ENCODE measurements around the gene TNFAIP3.
"Not testable (repeated sequence)": the region's sequence is repeated elsewhere in the genome, so short reads cannot be mapped to it uniquely, and the experiment has no call there.

Gene TNFAIP3

DNA sequence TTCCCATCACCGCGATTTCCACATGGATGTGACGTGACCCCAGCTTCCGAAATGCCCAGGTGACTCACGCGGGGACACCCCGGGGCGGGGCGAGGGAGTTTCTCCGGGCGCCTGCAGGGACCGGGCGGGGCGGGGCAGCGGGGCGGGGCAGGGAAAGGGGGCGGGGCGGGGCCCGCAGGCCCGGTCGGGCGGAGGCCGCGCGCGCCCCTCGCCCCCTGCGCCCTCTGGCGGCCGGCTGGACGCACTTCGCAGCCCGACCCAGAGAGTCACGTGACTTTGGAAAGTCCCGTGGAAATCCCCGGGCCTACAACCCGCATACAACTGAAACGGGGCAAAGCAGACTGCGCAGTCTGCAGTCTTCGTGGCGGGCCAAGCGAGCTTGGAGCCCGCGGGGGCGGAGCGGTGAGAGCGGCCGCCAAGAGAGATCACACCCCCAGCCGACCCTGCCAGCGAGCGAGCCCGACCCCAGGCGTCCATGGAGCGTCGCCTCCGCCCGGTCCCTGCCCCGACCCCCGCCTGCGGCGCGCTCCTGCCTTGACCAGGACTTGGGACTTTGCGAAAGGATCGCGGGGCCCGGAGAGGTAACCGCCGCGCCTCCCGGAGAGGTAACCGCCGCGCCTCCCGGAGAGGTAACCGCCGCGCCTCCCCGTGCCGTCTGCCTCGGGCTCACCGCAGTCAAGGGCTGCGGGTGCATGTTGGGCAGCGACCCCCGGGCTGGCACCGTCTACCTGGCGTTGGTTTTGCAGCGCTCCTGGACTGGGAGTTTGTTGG lies at the start of gene TNFAIP3:
TSS of gene TNFAIP3 (plus strand) at position 346 of the 771 bp plus-strand sequence. CDS start 3,969 bp downstream, outside the sequence.
- DNase-seq = peak; percentile 98

DNA sequence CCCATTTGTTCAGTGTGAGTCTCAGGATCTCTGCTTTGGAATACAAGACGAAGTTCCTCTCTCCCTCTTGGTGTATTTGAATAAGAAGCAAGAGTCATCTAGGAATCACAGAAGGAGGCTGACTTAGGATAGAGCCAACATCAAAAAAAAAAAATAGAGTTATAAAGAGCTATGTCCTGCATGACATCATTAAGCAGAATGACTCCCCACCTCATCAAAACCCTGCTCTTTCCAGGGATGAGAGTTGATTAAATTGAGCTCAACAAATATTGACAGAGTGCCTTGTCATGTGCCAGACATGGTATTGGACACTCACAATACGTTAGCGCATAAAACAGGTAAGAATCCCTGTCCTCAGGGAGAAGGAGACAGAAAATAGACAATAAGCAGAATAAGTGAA lies 48.6 kb upstream of the TNFAIP3 start:
- DNase-seq = no peak

DNA sequence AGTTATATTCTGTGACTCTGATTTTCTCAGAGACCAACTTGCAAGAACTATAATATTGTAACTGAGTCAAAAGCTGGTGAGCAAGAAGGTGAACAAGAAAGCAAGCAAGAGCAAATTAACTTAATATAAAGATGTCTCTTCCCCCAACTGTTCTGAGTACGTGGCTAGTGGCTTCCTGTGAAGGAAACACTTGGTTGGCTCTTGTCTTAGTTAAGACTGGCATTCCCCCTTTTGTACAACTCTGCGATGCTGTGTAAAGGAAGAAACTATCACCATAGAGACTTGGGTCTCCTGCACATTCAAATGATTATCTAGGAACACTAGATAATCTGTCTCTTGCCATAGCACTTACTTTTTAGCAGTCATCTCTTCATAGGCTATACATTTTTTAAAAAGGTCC lies 47.3 kb upstream of the TNFAIP3 start:
- DNase-seq = peak; percentile 76

DNA sequence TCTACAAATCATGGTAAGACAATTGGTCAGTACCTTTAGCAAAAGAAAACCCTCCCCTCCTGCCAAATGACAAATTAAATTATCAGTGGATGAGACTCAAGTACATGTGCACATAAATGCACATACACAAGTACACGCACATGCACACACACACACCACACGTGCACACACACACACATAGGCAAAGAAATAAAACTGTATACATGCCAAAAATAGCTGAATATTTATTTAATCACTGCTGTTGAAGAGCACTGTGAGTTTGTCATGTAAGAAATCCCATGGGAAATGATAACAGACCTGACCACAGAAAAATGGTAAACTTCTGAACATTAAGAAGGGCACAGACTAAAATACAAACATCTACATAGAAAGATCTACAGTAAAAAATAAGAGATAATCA lies 46.6 kb upstream of the TNFAIP3 start:
- no peak for DNase-seq

DNA sequence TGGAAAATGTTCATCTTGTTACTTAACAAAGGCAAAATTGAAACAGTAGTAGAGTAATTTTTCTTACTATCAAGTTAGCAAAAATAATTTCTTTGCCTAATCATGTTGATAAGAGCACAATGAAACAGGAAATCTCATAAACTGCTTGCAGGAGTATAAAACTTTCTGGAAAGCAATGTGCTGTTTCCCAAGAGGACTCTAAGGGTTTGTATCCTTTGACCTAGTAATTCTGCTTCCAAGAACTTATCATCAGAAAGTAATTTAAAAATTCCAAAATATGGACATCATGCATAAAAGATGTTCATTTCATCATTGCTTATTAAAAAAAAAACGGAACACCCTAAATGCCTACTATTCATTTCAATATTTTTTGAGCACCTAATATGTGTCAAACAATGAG lies 46.1 kb upstream of the TNFAIP3 start:
- no peak for DNase-seq

DNA sequence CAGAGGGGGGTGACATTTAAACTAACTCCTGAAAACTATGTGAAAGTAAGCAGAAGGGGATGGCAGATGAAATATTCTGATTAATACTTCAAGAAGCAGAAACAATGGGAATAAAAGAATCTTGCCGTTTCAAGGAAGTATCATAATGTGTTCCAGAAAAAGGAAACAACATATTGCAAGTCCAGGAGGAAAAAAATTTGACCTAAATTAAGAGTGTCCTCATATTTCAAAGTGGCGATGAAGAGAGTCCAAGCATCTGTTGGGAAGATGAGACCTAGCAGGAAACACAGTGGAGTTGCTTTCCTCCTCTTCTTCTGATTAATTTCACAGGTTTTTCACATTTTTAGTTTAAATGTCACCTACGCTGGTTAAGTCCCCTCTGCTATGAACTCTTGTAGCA lies 45.6 kb upstream of the TNFAIP3 start:
- DNase-seq = no peak

DNA sequence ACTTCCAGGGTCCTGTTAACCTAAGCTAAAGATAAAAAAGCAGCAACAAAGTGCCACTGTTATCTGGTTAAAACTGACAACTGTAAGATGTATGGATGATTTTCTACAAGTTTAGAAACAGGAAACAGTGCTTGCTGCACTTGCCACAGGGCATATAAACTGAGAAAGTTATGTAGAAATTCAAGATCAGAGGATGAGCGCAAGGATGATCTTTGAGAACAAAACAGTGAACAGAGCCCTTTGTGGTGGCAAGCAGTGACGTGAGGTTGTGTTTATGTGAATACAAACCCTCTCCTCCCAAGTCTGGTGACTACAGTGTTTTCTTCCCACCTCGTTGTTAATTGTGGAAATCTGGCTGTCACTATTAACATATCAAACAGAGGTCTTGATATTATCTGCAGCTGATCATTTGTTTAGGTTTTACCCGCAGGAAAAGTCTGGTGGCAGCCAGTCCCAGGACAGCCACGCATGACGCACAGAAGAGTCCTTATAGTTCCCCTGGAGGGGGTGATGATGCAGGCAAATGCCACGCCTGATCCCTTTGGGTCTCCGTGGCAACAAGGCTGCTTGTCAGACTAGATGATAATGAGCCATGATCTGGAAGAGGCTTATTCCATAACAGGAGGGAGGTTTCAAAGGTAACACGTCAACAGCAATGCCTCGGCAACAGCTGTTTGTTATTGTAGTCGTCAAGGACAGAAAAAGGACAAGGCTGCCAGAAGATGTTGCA lies 43.1 kb upstream of the TNFAIP3 start:
- DNase-seq = peak; percentile 65

DNA sequence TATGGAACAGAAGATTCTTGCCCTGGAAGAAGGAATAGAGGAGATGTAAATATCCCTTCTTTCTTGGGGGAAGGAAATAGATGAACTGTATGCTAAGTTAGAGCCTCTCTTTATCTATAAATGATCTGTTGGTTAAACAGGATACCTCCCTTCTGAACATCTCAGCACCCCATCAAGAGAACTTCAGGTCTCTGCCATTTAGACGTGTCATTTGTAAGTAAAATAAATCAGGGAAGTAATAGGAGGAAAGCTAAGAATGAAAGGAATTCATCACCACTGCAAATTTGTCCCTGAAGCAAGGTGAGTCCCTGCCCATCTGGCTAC lies 42.5 kb upstream of the TNFAIP3 start:
- no peak for DNase-seq

DNA sequence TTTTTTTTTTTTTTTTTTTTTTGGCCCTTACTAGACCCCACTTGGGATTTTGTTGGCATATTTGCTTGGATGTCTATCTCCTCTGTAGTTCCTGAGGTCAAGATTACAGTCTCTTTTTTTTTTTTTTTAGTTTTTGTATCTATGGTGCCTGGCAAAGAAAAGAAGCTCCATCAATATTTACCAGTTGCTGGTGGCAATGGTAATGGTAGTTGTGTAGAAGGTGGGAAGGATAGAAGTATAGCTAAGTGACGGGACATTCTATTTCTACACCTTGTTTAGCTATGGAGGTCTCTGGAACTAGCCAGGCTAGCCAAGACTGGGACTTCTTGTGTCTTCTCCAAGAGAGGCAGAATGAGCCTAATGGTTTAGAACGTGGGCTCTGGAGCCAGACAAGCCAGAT lies 42.2 kb upstream of the TNFAIP3 start:
- no peak for DNase-seq

DNA sequence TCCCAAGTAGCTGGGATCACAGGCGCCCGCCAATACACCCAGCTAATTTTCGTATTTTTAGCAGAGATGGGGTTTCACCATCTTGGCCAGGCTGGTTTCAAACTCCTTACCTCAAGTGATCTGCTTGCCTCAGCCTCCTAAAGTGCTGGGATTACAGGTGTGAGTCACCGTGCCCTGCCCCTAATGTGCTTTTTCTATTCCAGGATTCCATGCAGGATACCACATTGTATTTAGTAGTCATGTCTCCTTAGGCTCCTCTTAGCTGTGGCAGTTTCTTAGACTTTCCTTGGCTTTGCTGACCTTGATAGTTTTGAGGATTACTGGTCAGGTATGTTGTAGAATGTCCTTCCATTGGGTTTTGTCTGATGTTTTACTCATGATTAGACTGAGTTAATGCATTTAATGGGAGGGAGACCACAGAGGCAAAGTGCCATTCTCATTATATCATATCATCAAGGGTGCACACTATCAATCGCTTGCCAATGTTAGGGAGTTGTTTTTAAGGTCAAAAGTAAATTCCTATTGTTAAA lies 39.6 kb upstream of the TNFAIP3 start:
- DNase-seq = no peak

DNA sequence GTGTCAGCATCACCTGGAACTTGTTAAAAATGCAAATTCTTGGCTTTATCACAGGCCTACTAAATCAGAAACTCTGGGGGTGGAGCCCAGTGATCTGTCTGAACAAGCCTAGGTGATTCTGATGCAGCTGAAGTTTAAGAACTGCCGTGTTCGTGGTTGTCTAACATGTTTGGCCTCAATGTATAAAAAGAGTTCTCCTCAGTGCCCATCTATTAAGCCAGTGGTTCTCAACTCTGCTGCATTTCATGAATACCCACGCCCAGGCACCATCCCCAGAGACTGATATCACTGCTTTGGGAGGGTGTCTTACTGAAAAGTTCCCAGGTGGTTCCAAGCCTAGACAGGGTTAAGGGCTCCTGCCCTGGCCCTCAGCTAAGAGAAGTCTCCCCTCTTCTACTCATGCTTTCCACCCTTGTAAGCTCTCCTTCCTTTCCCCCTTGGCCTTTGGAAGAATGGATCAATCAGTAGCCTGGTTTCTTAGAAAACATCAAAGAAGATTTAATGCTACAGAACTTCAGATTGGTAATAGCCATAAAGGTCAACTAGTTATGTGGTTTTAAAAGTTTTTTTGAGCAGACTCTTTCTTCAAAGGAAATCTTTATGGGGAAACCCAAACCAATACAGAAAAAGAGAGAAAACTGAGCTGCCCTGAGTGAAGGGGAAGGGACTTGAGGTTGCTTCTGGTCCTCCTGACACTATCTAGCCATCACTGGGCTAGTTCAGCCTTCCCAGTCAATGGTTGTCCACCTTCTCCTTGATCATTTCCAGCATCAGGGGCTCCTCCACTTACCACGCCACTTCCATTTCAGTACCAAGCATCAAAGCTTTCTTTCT lies 38.9 kb upstream of the TNFAIP3 start:
- no peak for DNase-seq

DNA sequence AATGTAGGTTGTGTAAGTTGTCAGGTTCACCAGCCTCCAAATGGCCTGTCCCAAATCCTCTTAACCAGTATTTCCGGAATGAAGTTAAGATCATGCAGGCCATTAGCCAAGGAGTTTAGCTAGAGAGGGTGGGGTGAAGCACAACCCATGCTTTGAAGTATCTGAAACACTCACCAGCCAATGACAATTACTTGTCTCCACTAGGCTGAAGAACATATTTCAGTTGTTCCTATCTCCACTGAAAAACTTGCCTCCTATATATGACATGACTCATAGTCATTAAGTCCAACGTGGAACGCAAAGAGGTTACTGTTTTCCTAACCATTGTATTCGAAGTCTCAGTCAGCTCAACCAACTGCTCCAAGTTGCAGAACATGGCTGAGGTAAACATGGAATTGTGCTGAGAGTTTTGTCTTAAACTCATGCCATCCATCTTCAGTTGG lies 37.4 kb upstream of the TNFAIP3 start:
- DNase-seq = no peak

DNA sequence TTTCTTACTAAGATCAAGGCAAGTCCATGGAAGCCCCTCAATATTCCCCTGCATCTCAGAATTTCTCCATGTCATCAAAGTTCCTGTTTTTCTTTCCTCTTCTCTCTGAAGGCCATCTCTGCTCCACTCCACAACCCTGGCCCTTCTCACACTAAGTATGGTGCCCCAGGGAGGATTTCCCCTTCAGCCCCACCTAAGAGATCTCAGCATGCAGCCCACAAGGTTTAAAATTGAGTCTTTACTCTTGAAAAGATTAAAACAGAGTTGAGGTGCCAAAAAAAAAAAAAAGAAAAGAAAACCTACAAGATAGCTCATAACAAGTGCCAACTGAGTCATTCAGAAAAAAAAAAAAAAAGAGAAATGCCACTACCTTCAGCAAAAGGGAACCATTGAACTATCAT lies 36.5 kb upstream of the TNFAIP3 start:
- peak; percentile 71 for DNase-seq

DNA sequence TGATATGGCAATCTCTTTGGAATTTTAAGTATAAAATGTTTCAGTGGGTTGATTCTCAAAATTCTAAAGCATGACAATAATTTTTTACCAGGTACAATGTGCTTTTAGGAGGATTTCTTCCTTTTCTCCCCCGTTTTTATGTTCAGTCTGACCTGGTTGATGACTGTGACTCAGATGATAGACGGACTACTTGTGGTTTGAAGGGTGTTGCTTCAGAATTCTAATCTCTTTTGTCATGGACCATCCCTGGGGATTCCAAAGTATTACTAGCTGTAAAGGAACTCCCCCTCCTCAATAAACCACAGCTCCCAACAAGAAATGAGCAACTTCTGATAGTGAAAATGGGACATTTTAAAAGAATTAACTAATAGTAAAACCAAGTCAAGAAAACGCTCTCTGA lies 34.9 kb upstream of the TNFAIP3 start:
- peak; percentile 84 for DNase-seq

DNA sequence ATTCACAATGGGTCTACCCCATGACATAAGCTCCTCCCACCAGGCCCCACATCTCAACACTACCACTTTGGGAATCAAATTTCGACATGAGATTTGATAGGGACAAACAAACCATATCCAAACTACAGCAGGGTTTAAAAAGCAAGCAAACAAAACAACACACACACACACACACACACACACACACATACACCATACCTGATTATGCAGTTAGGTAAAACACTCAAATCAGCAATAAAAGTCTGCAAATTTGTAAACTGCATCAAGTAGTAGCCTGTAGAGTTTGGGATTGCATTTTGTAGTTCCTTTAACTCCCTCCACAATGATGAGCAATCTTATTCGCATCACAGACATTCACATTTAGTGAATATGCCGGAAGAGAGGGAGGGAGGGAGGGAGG lies 32.6 kb upstream of the TNFAIP3 start:
- DNase-seq = no peak

DNA sequence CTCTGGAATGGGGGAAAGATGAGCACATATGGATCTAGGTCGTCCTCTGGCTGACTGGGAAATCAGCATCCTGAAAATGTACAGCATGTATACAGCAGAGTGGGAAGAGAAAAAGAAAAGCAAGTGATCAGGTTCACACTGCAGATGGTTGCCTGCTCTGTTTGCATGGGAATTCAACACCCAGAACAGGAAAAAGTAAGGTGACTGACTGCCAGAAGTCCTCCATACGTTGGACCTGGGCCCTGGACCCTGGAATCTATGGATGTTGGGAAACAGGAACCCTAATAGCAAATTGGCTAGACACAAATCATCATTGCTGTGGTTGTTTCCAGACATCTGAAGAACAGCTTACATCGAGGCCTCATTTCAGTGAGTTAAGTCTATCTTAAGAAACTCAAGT lies 30.3 kb upstream of the TNFAIP3 start:
- DNase-seq = no peak

DNA sequence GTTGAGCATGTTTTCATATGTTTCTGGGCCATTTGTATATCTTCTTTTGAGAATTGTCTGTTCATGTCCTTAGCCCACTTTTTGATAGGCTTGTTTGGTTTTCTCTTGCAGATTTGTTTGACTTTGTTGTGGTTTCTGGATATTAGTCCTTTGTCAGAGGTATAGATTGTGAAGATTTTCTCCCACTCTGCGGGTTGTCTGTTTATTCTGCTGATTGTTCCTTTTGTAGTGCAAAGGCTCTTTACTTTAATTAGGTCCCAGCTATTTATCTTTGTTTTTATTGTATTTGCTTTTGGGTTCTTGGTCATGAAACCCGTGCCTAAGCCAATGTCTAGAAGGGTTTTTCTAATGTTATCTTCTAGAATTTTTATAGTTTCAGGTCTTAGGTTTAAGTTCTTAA lies 29.0 kb upstream of the TNFAIP3 start:
- not testable (repeated sequence) for DNase-seq

DNA sequence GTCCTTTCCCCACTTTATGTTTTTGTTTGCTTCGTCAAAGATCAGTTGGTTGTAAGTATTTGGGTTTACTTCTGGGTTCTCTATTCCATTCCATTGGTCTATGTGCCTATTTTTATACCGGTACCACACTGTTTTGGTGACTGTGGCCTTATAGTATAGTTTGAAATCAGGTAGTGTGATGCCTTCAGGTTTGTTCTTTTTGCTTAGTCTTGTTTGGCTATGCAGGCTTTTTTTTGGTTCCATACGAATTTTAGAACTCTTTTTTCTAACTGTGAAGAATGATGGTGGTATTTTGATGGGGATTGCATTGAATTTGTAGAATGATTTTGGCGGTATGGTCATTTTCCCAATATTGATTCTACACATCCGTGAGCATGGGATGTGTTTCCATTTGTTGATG lies 28.5 kb upstream of the TNFAIP3 start:
- DNase-seq = not testable (repeated sequence)

DNA sequence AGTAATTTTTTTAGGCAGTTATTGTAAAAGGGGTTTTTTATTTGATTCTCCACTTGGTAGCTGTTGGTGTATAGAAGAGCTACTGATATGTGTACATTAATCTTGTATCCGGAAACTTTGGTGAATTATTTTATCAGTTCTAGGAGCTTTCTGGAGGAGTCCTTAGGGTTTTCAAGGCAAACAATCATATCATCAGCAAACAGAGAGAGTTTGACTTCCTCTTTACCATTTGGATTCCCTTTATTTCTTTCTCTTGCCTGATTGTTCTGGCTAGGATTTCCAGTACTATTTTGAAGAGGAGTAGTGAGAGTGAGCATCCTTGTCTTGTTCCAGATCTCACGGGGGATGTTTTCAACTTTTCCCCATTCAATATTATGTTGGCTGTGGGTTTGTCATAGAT lies 28.0 kb upstream of the TNFAIP3 start:
- no peak for DNase-seq

DNA sequence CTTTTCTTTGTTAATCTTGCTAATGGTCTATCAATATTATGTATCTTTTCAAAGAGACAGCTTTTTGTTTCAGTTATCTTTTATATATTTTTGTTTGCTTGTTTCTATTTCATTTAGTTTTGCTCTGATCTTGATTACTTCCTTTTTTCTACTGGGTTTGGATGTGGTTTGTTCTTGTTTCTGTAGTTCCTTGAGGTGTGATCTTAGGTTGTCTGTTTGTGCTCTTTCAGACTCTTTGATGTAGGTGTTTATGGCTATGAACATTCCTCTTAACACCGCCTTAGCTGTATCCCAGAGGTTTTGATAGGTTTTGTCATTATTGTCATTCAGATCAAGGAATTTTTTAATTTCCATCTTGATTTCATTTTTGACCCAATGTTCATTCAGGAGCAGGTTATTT lies 26.8 kb upstream of the TNFAIP3 start:
- no peak for DNase-seq

DNA sequence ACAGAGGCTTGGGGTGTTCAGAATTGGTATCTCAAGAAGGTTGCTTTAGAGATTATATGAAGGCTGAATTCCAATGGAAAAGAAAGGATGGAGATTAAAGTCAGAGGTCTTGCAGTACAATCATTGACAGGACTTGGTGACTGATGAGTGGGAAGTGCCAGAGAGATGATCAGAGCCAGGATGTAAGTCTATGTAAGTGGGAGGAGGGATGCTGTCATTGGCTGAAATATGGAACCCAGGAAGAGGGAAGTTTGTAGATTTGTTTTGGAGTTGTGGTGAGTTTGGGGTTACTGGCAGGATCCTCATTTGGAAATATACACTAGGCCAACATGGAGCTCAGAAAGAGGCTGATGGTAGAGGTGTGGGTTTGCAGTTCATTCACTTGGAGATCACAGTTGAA lies 23.8 kb upstream of the TNFAIP3 start:
- DNase-seq = peak; percentile 77

DNA sequence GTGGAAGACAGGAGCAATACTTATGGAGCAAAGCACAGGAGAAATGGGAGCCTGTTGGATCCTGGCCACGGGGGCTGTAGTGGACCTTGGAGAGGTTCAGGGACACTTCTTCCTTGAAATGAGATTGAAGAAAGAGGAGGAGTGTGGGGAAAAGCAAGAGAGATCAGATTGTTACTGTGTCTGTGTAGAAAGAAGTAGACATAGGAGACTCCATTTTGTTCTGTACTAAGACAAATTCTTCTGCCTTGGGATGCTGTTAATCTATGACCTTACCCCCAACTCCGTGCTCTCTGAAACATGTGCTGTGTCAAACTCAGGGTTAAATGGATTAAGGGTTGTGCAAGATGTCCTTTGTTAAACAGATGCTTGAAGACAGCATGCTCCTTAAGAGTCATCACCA lies 22.7 kb upstream of the TNFAIP3 start:
- DNase-seq = not testable (repeated sequence)

DNA sequence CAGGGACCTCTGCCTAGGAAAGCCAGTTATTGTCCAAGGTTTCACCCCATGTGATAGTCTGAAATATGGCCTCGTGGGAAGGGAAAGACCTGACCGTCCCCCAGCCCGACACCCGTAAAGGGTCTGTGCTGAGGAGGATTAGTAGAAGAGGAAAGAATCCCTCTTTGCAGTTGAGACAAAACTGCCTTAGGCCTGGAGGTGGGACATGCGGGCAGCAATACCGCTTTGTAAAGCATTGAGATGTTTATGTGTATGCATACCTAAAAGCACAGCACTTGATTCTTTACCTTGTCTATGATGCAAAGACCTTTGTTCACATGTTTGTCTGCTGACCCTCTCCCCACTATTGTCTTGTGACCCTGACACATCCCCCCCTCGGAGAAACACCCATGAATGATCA lies 22.3 kb upstream of the TNFAIP3 start:
- DNase-seq = not testable (repeated sequence)

All from inflammatory macrophage treated with lipopolysaccharide for 4 hours (primary cell).